Measurements from ENCODE around the gene POC5. TPM values are rescaled to one million over a fixed set of nuclear protein-coding genes. Genes with fewer than 3 reads are reported as not detected.
A peak's percentile ranks its signal among the peaks of the same experiment; 100 is the strongest.

Gene POC5
- total RNA-seq, 2 experiments from 2014 or later = 19.1 to 23.3 TPM

DNA sequence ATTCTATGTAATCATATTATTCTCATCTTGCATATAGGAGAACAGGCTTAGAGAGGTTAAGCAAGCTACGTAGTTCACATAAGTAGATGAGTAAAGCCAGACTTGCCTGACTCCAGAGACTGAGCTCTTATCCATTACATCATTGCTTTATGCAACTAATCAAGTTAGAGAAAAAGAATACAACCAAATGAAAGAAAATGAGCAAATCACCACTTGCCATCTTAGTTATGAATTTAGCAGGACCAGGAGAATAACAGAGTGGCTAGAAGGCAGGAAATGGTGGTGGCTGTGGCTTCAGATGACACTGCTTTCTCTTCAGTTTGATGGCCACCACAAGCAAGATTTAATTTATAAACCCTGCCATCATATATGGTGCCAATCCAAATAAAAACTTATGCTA is 26.6 kb downstream of the POC5 start:
- no peak for DNase-seq
- no peaks in the 10 kb centered on the region for H3K27me3 Mint-ChIP-seq
- H3K4me1 Mint-ChIP-seq = peaks cover 3% of the 10 kb centered on the region
- H3K4me3 Mint-ChIP-seq = no peak overlapping the region
- POLR2A ChIA-PET = no interaction called here
- CTCF ChIA-PET = interaction anchor here (0.7 to 1.3 kb wide), 2 partner anchors 10 to 73 kb away, joined by 3 to 4 read pairs; no protein-coding TSS in a partner anchor
- no peak overlapping the region for H3K27ac Mint-ChIP-seq
- H3K9me3 Mint-ChIP-seq = no peaks in the 10 kb centered on the region
- H3K36me3 Mint-ChIP-seq (ENCODE audit: low read depth) = peaks cover 41% of the 10 kb centered on the region

DNA sequence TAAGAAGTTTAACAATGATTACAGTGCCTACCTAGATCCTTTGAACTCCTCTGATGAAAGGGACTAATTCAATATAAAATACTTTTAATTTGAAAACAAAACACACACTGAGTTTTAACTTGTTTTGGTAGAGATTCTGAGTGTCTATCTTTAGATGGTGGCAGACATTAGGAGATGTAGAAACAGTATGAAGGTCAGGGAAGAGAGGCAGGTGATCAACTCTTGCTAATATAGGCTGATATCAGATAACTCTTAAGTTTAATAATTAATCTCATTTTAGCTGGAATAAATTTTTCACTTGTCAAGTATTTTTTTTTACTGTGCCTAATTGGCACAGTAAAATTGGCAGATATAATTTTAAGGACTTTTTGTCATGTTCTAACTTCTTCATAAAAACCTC is 30.8 kb downstream of the POC5 start:
- ChIA-PET CTCF (no interaction called here), POLR2A (no interaction called here)
- no peak overlapping the region for H3K4me3 Mint-ChIP-seq
- H3K27me3 Mint-ChIP-seq = no peaks in the 10 kb centered on the region
- peaks cover 3% of the 10 kb centered on the region for H3K4me1 Mint-ChIP-seq
- no peak for DNase-seq
- no peak overlapping the region for H3K27ac Mint-ChIP-seq
- no peaks in the 10 kb centered on the region for H3K9me3 Mint-ChIP-seq
- H3K36me3 Mint-ChIP-seq (ENCODE audit: low read depth) = peaks cover 30% of the 10 kb centered on the region

DNA sequence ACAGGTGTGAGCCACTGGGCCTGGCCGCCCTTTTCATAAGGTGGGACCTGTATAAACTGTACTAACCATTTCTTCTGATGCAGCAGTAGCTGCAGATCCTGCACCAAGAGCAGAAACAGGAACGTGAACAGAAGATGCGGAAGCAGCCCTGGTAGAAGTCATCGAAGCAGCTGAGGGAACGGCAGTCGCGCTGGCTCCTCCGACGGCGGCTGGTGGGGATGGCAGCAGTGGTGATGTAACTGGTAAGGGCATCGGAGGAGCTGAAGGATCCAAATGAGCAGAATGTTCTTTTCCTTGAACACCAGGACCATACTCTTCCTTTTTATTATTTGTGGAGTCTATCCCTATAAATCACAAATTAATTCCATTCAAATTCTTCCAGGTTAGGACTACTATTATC is 32.1 kb downstream of the POC5 start:
- no peak overlapping the region for H3K27ac Mint-ChIP-seq
- no peaks in the 10 kb centered on the region for H3K9me3 Mint-ChIP-seq
- DNase-seq = no peak
- no peaks in the 10 kb centered on the region for H3K4me1 Mint-ChIP-seq
- H3K4me3 Mint-ChIP-seq = no peak overlapping the region
- no peaks in the 10 kb centered on the region for H3K27me3 Mint-ChIP-seq
- H3K36me3 Mint-ChIP-seq (ENCODE audit: low read depth) = peaks cover 28% of the 10 kb centered on the region
- ChIA-PET CTCF (interaction anchor here (1.1 kb wide), 1 partner anchor 449 kb away, joined by 3 read pairs; the partner anchor contains the start of gene ANKRD31), POLR2A (no interaction called here)

GRCh38 chr5:75681125-75681830 is 36.0 kb downstream of the POC5 start:
- H3K36me3 Mint-ChIP-seq (ENCODE audit: low read depth) = peaks cover 21% of the 10 kb centered on the region
- H3K9me3 Mint-ChIP-seq = no peaks in the 10 kb centered on the region
- no peaks in the 10 kb centered on the region for H3K27me3 Mint-ChIP-seq
- ChIA-PET POLR2A (no interaction called here), CTCF (interaction anchor here (0.8 to 1.6 kb wide), 5 partner anchors 9 to 445 kb away, joined by 3 to 4 read pairs (median 3); partner anchors contain the start of genes ANKRD31 and POC5)
- DNase-seq = no peak
- no peak overlapping the region for H3K27ac Mint-ChIP-seq
- H3K4me3 Mint-ChIP-seq = no peak overlapping the region
- peaks cover 11% of the 10 kb centered on the region for H3K4me1 Mint-ChIP-seq

GRCh38 chr5:75678155-75678554 is 39.1 kb downstream of the POC5 start:
- H3K36me3 Mint-ChIP-seq (ENCODE audit: low read depth) = peaks cover 28% of the 10 kb centered on the region
- ChIA-PET POLR2A (no interaction called here), CTCF (interaction anchor here (0.6 kb wide), 1 partner anchor 1121 kb away, joined by 4 read pairs; no protein-coding TSS in a partner anchor)
- H3K4me3 Mint-ChIP-seq = no peak overlapping the region
- no peaks in the 10 kb centered on the region for H3K9me3 Mint-ChIP-seq
- no peaks in the 10 kb centered on the region for H3K27me3 Mint-ChIP-seq
- H3K4me1 Mint-ChIP-seq = peaks cover 11% of the 10 kb centered on the region
- H3K27ac Mint-ChIP-seq = no peak overlapping the region
- DNase-seq = no peak

DNA sequence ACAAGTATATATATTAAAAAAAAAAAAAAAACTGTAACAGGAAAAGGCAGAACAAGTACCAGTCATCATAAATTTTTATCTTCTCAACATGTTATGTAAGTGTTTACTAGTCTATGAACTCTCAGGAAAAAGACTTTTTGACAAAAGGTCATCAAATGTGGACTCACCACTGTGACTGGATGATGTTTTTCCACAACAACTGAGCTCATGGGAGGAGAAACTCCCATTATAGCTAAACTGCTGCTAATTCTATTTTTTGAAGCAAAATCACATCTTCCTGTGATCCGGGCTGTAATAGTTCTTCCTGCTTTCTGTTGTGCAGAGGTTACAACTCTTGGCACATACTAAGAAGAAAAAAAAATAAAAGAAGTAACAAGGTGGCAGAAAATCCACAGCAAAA is 39.6 kb downstream of the POC5 start:
- ChIA-PET POLR2A (no interaction called here), CTCF (no interaction called here)
- Mint-ChIP-seq H3K27me3 (no peaks in the 10 kb centered on the region), H3K4me1 (peaks cover 11% of the 10 kb centered on the region), H3K27ac (peak overlapping the region; percentile 58), H3K4me3 (no peak overlapping the region), H3K36me3 (ENCODE audit: low read depth) (peaks cover 29% of the 10 kb centered on the region), H3K9me3 (no peaks in the 10 kb centered on the region)
- no peak for DNase-seq

DNA sequence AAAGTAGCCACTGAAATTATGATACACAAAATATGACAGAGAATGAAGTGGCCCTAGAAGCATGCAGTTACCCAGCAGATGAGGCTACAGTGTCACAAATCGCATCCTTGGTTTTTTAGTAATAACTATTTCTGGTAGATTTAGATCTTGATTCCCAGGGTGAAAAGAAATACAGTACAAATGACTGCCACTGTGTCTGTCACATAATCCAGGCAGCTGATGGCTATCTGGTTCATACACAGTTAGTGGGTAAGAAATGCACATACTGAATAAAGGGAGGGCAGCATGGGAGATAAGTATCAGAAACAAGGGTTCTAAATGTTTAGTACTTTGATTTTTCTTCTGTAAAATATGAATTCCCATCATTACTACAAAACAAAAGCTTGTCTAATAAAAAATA is 41.5 kb downstream of the POC5 start:
- Mint-ChIP-seq H3K27ac (no peak overlapping the region), H3K4me3 (no peak overlapping the region), H3K4me1 (peaks cover 11% of the 10 kb centered on the region), H3K36me3 (ENCODE audit: low read depth) (peaks cover 34% of the 10 kb centered on the region), H3K27me3 (no peaks in the 10 kb centered on the region), H3K9me3 (no peaks in the 10 kb centered on the region)
- CTCF ChIA-PET = interaction anchor here (1.4 kb wide), 1 partner anchor 451 kb away, joined by 3 read pairs; no protein-coding TSS in a partner anchor
- POLR2A ChIA-PET = no interaction called here
- DNase-seq = no peak

GRCh38 chr5:75672616-75673015 is 44.6 kb downstream of the POC5 start:
- peaks cover 37% of the 10 kb centered on the region for H3K36me3 Mint-ChIP-seq (ENCODE audit: low read depth)
- CTCF ChIA-PET = no interaction called here
- no peaks in the 10 kb centered on the region for H3K9me3 Mint-ChIP-seq

GRCh38 chr5:75671506-75671905 is 45.7 kb downstream of the POC5 start:
- peaks cover 36% of the 10 kb centered on the region for H3K36me3 Mint-ChIP-seq (ENCODE audit: low read depth)
- H3K27me3 Mint-ChIP-seq = no peaks in the 10 kb centered on the region
- peaks cover 20% of the 10 kb centered on the region for H3K4me1 Mint-ChIP-seq
- H3K27ac Mint-ChIP-seq = no peak overlapping the region
- ChIA-PET POLR2A (no interaction called here), CTCF (no interaction called here)
- H3K9me3 Mint-ChIP-seq = no peaks in the 10 kb centered on the region
- H3K4me3 Mint-ChIP-seq = no peak overlapping the region
- DNase-seq = no peak

More at GRCh38 chr5:75672616-75673015, 44.6 kb downstream of the POC5 start:
- no peak overlapping the region for H3K4me3 Mint-ChIP-seq
- POLR2A ChIA-PET = no interaction called here
- peaks cover 23% of the 10 kb centered on the region for H3K4me1 Mint-ChIP-seq
- DNase-seq = no peak
- H3K27me3 Mint-ChIP-seq = no peaks in the 10 kb centered on the region
- H3K27ac Mint-ChIP-seq = no peak overlapping the region

GRCh38 chr5:75670577-75670976 is 46.7 kb downstream of the POC5 start:
- H3K27me3 Mint-ChIP-seq = no peaks in the 10 kb centered on the region
- ChIA-PET POLR2A (no interaction called here), CTCF (no interaction called here)
- DNase-seq = no peak
- H3K36me3 Mint-ChIP-seq (ENCODE audit: low read depth) = peaks cover 28% of the 10 kb centered on the region
- no peak overlapping the region for H3K27ac Mint-ChIP-seq
- H3K9me3 Mint-ChIP-seq = no peaks in the 10 kb centered on the region
- H3K4me3 Mint-ChIP-seq = no peak overlapping the region
- peaks cover 20% of the 10 kb centered on the region for H3K4me1 Mint-ChIP-seq

GRCh38 chr5:75668977-75669689 is 48.1 kb downstream of the POC5 start:
- Mint-ChIP-seq H3K27me3 (no peaks in the 10 kb centered on the region), H3K4me3 (peak overlapping the region; percentile 44), H3K27ac (peak overlapping the region; percentile 83), H3K36me3 (ENCODE audit: low read depth) (peaks cover 23% of the 10 kb centered on the region), H3K4me1 (peaks cover 20% of the 10 kb centered on the region), H3K9me3 (no peaks in the 10 kb centered on the region)
- peak; percentile 39 for DNase-seq
- ChIA-PET POLR2A (no interaction called here), CTCF (interaction anchor here (0.5 to 1.2 kb wide), 5 partner anchors 11 to 1158 kb away, joined by 3 to 5 read pairs (median 3); no protein-coding TSS in a partner anchor)

DNA sequence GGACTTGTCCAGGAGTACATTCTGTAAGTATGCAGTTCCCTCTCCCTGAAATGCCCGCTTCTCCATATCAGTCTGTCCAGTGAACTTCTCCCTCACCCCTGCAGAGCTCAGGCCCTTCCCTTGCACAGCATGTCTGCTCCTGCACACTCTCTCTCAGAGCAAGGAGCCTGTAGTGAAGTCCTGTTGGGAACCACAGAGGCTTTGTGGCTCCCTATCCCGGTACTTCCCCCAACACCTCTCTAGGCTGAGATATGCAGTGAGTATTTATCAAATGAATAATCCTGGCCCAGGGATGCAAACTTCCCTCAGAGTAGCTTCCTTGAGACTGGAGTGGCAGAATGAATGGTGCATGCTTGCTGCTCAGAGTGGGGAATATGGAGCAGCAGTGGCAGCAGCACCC is 48.8 kb downstream of the POC5 start:
- H3K4me1 Mint-ChIP-seq = peaks cover 20% of the 10 kb centered on the region
- H3K27me3 Mint-ChIP-seq = no peaks in the 10 kb centered on the region
- DNase-seq = no peak
- H3K9me3 Mint-ChIP-seq = no peaks in the 10 kb centered on the region
- CTCF ChIA-PET = interaction anchor here (0.5 to 1.2 kb wide), 2 partner anchors 313 to 431 kb away, joined by 4 to 5 read pairs; no protein-coding TSS in a partner anchor
- peaks cover 20% of the 10 kb centered on the region for H3K36me3 Mint-ChIP-seq (ENCODE audit: low read depth)
- peak overlapping the region; percentile 83 for H3K27ac Mint-ChIP-seq
- H3K4me3 Mint-ChIP-seq = no peak overlapping the region
- POLR2A ChIA-PET = no interaction called here

GRCh38 chr5:75667586-75667985 is 49.7 kb downstream of the POC5 start:
- Mint-ChIP-seq H3K27me3 (no peaks in the 10 kb centered on the region), H3K4me3 (no peak overlapping the region), H3K9me3 (no peaks in the 10 kb centered on the region), H3K4me1 (peaks cover 20% of the 10 kb centered on the region), H3K27ac (no peak overlapping the region), H3K36me3 (ENCODE audit: low read depth) (peaks cover 12% of the 10 kb centered on the region)
- no peak for DNase-seq
- ChIA-PET CTCF (interaction anchor here (1.2 kb wide), 1 partner anchor 9 kb away, joined by 4 read pairs; no protein-coding TSS in a partner anchor), POLR2A (no interaction called here)
